Ovary (tissue), 9 donors: ENCODE results near the gene SLC16A3. TPM values are rescaled to one million over a fixed set of nuclear protein-coding genes. Genes with fewer than 3 reads are reported as not detected.

Experiments
- DNase-seq, 5 donors: peaks; one replicate each; pipeline ENCODE4 v3.0.0-alpha.2; 2019 to 2020
- H3K27ac ChIP-seq, 2 donors: fragments of 200-600 bp; one replicate each; pipeline versions ENCODE4 v1.5.1 to v1.8.0; 2019 to 2022
- H3K27me3 ChIP-seq: fragments of 200-600 bp; one replicate; pipeline ENCODE4 v1.8.0; 2022
- H3K36me3 ChIP-seq: fragments of 200-600 bp; sonication (generic); one replicate; pipeline ENCODE4 v1.5.1; 2019
- H3K4me1 ChIP-seq: one replicate; pipeline ENCODE4 v1.8.1; 2013; ENCODE audit warnings: mild to moderate bottlenecking, moderate library complexity; ENCODE audit not compliant: insufficient read depth
- H3K4me3 ChIP-seq: fragments of 200-600 bp; sonication (generic); one replicate; pipeline ENCODE4 v1.5.1; 2017
- H3K9me3 ChIP-seq, 2 donors: fragments of 200-600 bp in 1 of 2; sonication (generic) in 1 of 2; one replicate each; pipeline versions ENCODE4 v1.5.1 to v1.8.1; 2013 to 2019; ENCODE audit warnings: mild to moderate bottlenecking in 1 of 2, moderate library complexity in 1 of 2
- EP300 ChIP-seq: sonication (generic); formaldehyde crosslinking; IDR thresholded peaks from one replicate; pipeline ENCODE4 v1.6.1; 2017; ENCODE audit warnings: antibody characterized with exemption
- POLR2A ChIP-seq: fragments of 450-650 bp; IDR thresholded peaks from one replicate; pipeline ENCODE4 v1.6.1; 2017; ENCODE audit warnings: antibody characterized with exemption, mild to moderate bottlenecking, moderate library complexity
- WGBS, 3 donors: extraction: QIAGEN DNeasy Blood & Tissue Kit in 1 of 3; methylation state at CpG; one replicate each; pipeline versions ENCODE4 v1.1.5 to v1.1.7; 2013 to 2017; 5-methylcytosine and 5-hydroxymethylcytosine counted together
- intact Hi-C, 4 donors: fragments of 100-400 bp; cut with DNase I; formaldehyde crosslinking; loops; one replicate each; pipeline versions ENCODE4 v1.11.0 to v1.15.1; 2022 to 2023
- polyA plus RNA-seq, 2 donors: library from polyadenylated mRNA; stranded (reverse); fragments of 200-250 nt in 1 of 2; fragments of 350-450 nt in 1 of 2; fragmentation: Illumina TruSeq in 1 of 2; extraction: RNeasy Lipid Tissue Mini Kit (QIAGEN cat#74804) in 1 of 2; gene quantifications; one replicate each; pipeline ENCODE4 v1.2.3, GENCODE V29; 2013 to 2014
- total RNA-seq, 7 donors: library from RNA; depleted of rRNA in 2 of 7; stranded (reverse); fragments of >200 nt in 2 of 7; fragmentation: NEBNext Ultra II Directional in 3 of 7; extraction: Animal tissue kit (Norgen Biotek cat#: 25700) in 3 of 7; gene quantifications; one replicate each; pipeline versions ENCODE4 v1.1.0 to v1.2.4, GENCODE V29; 2016 to 2023
- TF ChIP-seq, protein P1 (sequence below), 3 donors: fragments of 450-650 bp in 2 of 3; fragments of 200-600 bp in 1 of 3; IDR thresholded peaks; one replicate each; pipeline versions ENCODE4 v1.5.1 to v1.8.0; 2016 to 2022; ENCODE audit warnings: antibody characterized with exemption in 3 of 3, mild to moderate bottlenecking in 1 of 3
- donor health status: DM: no; HTN: no; CAD: no; lungs with moderate emphysema.
- donor health status: DM: no; HTN: no; CAD: no.
- donor health status: Bipolar disorder and iron deficiency.
- donor health status: DM: yes; HTN: yes; CAD: no.
- donor health status: DM: no; HTN: no; CAD: no.
- donor health status: DM: yes; HTN: yes; CAD: no.

SLC16A3 gene
- total and polyA plus RNA-seq, 9 donors = 3.5 to 23.2 (median 15.8) TPM

DNA sequence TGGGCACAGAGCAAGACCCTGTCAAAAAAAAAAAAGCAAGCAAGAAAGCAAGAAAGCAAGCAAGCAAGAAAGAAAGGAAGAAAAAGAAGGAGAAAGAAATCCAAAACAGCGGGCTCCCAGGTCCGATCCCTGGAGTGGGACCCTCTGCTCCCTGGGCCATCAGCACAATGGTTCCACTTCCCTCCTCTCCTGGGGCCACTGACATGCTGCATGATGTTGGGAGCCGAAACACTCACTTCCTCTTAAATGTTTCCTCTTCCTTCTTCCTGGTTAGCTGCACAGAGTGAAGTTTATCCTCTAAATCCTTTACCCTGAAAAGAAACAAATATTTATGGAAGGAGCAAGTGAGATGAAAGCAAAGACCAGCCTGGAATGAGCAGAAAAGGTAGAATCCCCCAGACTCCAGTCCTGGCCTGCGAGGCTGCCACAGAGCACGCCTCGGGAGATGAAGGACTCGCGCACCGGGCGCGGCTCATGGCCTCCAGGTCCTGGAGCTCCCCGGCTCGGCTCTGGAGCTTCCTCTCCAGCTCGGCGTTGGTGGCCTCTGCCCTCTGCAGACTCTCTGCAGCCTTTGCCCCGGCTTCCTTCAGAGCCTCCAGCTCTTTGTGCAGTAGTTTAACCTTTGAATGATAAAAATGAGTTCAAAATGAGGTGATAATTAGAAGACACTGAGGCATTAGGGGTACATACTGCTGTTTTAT is 35.2 kb upstream of the SLC16A3 start:
- no peaks in the 10 kb centered on the region for H3K27me3 ChIP-seq
- no peak for TF ChIP-seq EP300
- TF ChIP-seq, protein P1, sequence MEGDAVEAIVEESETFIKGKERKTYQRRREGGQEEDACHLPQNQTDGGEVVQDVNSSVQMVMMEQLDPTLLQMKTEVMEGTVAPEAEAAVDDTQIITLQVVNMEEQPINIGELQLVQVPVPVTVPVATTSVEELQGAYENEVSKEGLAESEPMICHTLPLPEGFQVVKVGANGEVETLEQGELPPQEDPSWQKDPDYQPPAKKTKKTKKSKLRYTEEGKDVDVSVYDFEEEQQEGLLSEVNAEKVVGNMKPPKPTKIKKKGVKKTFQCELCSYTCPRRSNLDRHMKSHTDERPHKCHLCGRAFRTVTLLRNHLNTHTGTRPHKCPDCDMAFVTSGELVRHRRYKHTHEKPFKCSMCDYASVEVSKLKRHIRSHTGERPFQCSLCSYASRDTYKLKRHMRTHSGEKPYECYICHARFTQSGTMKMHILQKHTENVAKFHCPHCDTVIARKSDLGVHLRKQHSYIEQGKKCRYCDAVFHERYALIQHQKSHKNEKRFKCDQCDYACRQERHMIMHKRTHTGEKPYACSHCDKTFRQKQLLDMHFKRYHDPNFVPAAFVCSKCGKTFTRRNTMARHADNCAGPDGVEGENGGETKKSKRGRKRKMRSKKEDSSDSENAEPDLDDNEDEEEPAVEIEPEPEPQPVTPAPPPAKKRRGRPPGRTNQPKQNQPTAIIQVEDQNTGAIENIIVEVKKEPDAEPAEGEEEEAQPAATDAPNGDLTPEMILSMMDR (IDR thresholded peaks at IDR 0.05) = no peak
- TF ChIP-seq POLR2A = no peak
- no peak for DNase-seq
- no peak overlapping the region for H3K4me3 ChIP-seq
- intact Hi-C loops = no loop called here
- no peak overlapping the region for H3K27ac ChIP-seq
- no peaks in the 10 kb centered on the region for H3K36me3 ChIP-seq
- 91 to 94% (median 92%) methylated on average over 16 of the region's 16 CpGs for WGBS, 3 donors
- no peaks in the 10 kb centered on the region for H3K4me1 ChIP-seq
- H3K9me3 ChIP-seq = no peaks in the 10 kb centered on the region

DNA sequence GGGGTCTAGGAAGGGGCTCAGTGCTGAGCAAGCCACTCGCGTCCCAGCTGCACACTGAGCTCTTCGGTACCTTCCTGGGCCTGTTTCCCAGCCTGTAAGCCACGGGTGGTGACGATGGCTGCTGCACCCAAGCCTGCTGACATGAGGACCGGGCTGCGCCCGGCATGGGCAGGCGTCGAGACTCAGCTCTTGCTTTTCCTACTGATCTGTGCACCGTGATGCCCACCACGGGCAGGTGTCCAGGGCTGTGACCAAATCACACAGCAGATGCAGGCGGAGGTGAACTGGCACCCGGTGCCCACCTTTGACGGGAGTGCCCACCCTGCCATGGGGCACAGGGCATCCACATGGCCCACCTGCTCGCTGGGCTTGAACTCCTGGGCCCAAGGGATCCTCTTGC is 34.1 kb upstream of the SLC16A3 start:
- no peak overlapping the region for H3K27ac ChIP-seq
- DNase-seq = no peak
- intact Hi-C loops = no loop called here
- no peaks in the 10 kb centered on the region for H3K4me1 ChIP-seq
- no peak overlapping the region for H3K4me3 ChIP-seq
- H3K9me3 ChIP-seq = no peaks in the 10 kb centered on the region
- no peaks in the 10 kb centered on the region for H3K36me3 ChIP-seq
- 90 to 97% (median 92%) methylated on average over 16 of the region's 16 CpGs for WGBS, 3 donors
- no peaks in the 10 kb centered on the region for H3K27me3 ChIP-seq
- TF ChIP-seq EP300 = no peak
- TF ChIP-seq, protein P1 (IDR thresholded peaks at IDR 0.05) = no peak
- TF ChIP-seq POLR2A = no peak

DNA sequence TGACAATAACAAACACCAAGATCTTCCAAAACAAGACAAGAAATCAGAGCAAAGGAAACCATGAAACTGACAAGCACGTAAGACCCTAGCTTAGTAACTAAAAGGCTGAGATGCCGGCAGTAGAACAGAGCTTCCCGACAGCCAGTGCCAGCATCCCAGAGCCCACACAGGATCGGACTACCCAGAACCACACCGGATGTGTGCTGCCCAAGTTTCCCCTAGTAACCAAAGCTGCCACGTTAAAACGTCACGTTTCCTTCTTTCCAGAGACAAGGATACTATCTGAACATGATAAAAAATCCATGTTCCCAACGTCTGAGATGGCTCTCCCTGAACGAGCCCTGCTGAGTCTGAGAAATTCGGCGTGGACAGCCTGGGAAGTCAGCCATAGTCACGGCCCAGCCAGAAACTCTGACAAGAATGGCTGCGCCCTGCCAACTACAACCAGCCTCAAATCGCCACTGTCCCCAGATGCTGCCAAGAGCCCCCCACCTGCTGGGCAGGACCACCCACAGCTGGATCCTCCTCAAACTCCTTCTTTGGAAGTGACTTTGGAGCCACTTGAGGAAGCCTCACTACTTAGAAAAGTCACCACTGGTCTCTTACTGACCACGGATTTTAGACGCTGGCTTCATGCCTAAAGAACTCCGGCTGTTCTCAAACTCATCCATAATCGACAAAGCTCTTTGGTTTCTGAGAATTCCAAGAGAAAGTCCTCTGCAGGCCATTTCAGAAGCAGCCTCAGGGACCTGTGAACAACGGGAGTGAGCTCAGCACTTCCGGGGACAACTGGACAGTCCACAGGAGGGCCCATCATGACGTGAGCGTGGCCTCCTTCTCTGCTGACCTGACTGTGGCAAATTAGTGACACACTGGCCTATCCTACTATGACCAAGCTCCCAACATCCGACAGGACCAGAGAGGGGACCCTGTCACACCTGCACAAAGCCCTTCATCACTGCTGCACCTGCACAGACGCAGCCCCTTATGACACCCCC is 32.9 kb upstream of the SLC16A3 start:
- no peaks in the 10 kb centered on the region for H3K9me3 ChIP-seq
- H3K36me3 ChIP-seq = no peaks in the 10 kb centered on the region
- no peaks in the 10 kb centered on the region for H3K27me3 ChIP-seq
- no peak overlapping the region for H3K4me3 ChIP-seq
- no peak for DNase-seq
- H3K27ac ChIP-seq = peak overlapping the region in 1 of 2 donors; percentile 14
- TF ChIP-seq POLR2A (no peak), EP300 (no peak)
- TF ChIP-seq, protein P1 (IDR thresholded peaks at IDR 0.05) = no peak
- H3K4me1 ChIP-seq = no peaks in the 10 kb centered on the region
- intact Hi-C loops = no loop called here
- WGBS, 3 donors = 52 to 63% (median 54%) methylated on average over 25 of the region's 25 CpGs

DNA sequence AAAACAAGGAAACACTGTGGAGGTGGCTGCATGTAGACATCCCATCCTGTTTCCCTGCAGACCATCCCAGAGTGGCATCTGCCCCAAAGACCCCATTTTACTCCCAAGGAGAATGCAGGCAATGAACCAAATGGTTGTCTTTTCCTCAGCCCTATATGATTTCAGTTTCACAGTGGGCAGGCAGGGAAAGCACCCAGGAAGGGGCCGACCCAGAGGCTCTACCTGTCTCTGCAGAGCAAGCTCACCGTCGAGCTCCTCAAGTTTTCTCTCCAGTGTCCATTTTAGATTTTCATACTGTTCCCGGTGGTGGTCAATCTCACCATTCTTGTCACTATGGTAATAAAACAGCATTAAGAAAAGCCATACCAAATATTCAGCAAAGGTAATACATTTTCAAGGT is 30.8 kb upstream of the SLC16A3 start:
- no peak for TF ChIP-seq POLR2A
- no peak for TF ChIP-seq EP300
- TF ChIP-seq, protein P1 (IDR thresholded peaks at IDR 0.05) = no peak
- DNase-seq = no peak
- H3K27me3 ChIP-seq = no peaks in the 10 kb centered on the region
- H3K4me1 ChIP-seq = no peaks in the 10 kb centered on the region
- H3K27ac ChIP-seq = no peak overlapping the region
- intact Hi-C loops = no loop called here
- no peak overlapping the region for H3K4me3 ChIP-seq
- H3K9me3 ChIP-seq = no peaks in the 10 kb centered on the region
- H3K36me3 ChIP-seq = no peaks in the 10 kb centered on the region
- 90 to 97% (median 93%) methylated on average over 4 of the region's 4 CpGs for WGBS, 3 donors
